Small intestine (tissue), 7 donors: ENCODE results near the gene CRAMP1. TPM values are rescaled to one million over a fixed set of nuclear protein-coding genes. Genes with fewer than 3 reads are reported as not detected.
"Not testable (repeated sequence)": the region's sequence is repeated elsewhere in the genome, so short reads cannot be mapped to it uniquely, and the experiment has no call there.

Source experiments
- DNase-seq, 2 donors: peaks; one replicate each; pipeline versions ENCODE4 v3.0.0 to v3.0.0-alpha.2; 2013
- FAIRE-seq: peaks from 2 replicates; lab custom pipeline; 2012; peaks lifted over from hg19 to GRCh38; lab: Jason Lieb, UNC
- H3K27ac ChIP-seq, 3 donors: one replicate each; pipeline ENCODE4 v1.5.1; 2013; ENCODE audit warnings: low read length in 2 of 3, mild to moderate bottlenecking in 2 of 3, control low read depth in 1 of 3, inconsistent platforms in 1 of 3, low read depth in 1 of 3, moderate library complexity in 1 of 3
- H3K27me3 ChIP-seq, 3 donors: one replicate each; pipeline ENCODE4 v1.6.1; 2013; ENCODE audit warnings: low read length in 3 of 3, inconsistent platforms in 1 of 3; ENCODE audit not compliant: control insufficient read depth in 3 of 3, insufficient read depth in 3 of 3
- H3K36me3 ChIP-seq, 3 donors: one replicate each; pipeline ENCODE4 v1.6.1; 2013; ENCODE audit warnings: low read length in 3 of 3, inconsistent platforms in 1 of 3, low read depth in 1 of 3, mild to moderate bottlenecking in 1 of 3, moderate library complexity in 1 of 3; ENCODE audit not compliant: control insufficient read depth in 3 of 3, insufficient read depth in 2 of 3
- H3K4me1 ChIP-seq, 3 donors: one replicate each; pipeline ENCODE4 v1.6.1; 2013; ENCODE audit warnings: low read length in 2 of 3, inconsistent platforms in 1 of 3, low read depth in 1 of 3, mild to moderate bottlenecking in 1 of 3, moderate library complexity in 1 of 3; ENCODE audit not compliant: control insufficient read depth in 3 of 3, insufficient read depth in 2 of 3
- H3K4me3 ChIP-seq, 3 donors: one replicate each; pipeline ENCODE4 v1.5.1; 2013; ENCODE audit warnings: low read length in 3 of 3, control low read depth in 1 of 3, inconsistent platforms in 1 of 3, low read depth in 1 of 3, mild to moderate bottlenecking in 1 of 3, moderate library complexity in 1 of 3
- H3K9me3 ChIP-seq, 2 donors: one replicate each; pipeline ENCODE4 v1.6.1; 2013; ENCODE audit warnings: low read depth in 1 of 2, low read length in 1 of 2; ENCODE audit not compliant: control insufficient read depth in 2 of 2, insufficient read depth in 1 of 2
- WGBS, 3 donors: extraction: QIAGEN DNeasy Blood & Tissue Kit; methylation state at CpG; one replicate each; pipeline ENCODE4 v1.1.7; 2013; 5-methylcytosine and 5-hydroxymethylcytosine counted together
- polyA plus RNA-seq, 4 donors: library from polyadenylated mRNA; stranded (reverse) in 3 of 4; unstranded in 1 of 4; fragments of 200-250 nt in 3 of 4; fragments of 120-200 nt in 1 of 4; gene quantifications; one replicate each; pipeline versions ENCODE4 v1.2.1 to v1.2.3, GENCODE V29; 2013
- donor health status: healthy with polysubstance abuse.
- donor health status: control.
- donor health status: control.
- donor health status: Bipolar disorder and iron deficiency.
- donor health status: healthy.

CRAMP1 gene
- polyA plus RNA-seq, 4 donors = 2.4 to 18.3 (median 8.3) TPM

GRCh38 chr16:1590366-1590765 is 21.8 kb upstream of the CRAMP1 start:
- Histone ChIP-seq H3K27me3 (no peaks in the 10 kb centered on the region), H3K4me1 (no peaks in the 10 kb centered on the region), H3K27ac (no peak overlapping the region), H3K36me3 (peaks cover 0 to 69% (median 0%) of the 10 kb centered on the region in 3 donors), H3K9me3 (no peaks in the 10 kb centered on the region), H3K4me3 (no peak overlapping the region)
- DNase-seq = no peak
- FAIRE-seq = no peak
- 91 to 95% (median 95%) methylated on average over 6 of the region's 6 CpGs for WGBS, 3 donors

- H3K27ac ChIP-seq = no peak overlapping the region
- FAIRE-seq (no peak), DNase-seq (no peak)
- peaks cover 0 to 66% (median 0%) of the 10 kb centered on the region in 3 donors for H3K36me3 ChIP-seq
- no peaks in the 10 kb centered on the region for H3K9me3 ChIP-seq
- no peak overlapping the region for H3K4me3 ChIP-seq
- H3K27me3 ChIP-seq = no peaks in the 10 kb centered on the region
- whole genome bisulfite sequencing, 3 donors = 91 to 93% (median 91%) methylated on average over 23 of the region's 23 CpGs
- no peaks in the 10 kb centered on the region for H3K4me1 ChIP-seq
Measured at GRCh38 chr16:1590930-1591705, 21.0 kb upstream of the CRAMP1 start.

GRCh38 chr16:1592446-1592845 is 19.7 kb upstream of the CRAMP1 start:
- peaks cover 0 to 66% (median 0%) of the 10 kb centered on the region in 3 donors for H3K36me3 ChIP-seq
- FAIRE-seq = no peak
- no peaks in the 10 kb centered on the region for H3K27me3 ChIP-seq
- no peak for DNase-seq
- no peaks in the 10 kb centered on the region for H3K9me3 ChIP-seq
- WGBS, 3 donors = 86 to 90% (median 87%) methylated on average over 14 to 16 of the region's 16 CpGs
- no peak overlapping the region for H3K4me3 ChIP-seq
- H3K4me1 ChIP-seq = no peaks in the 10 kb centered on the region
- no peak overlapping the region for H3K27ac ChIP-seq

- not testable (repeated sequence) for H3K4me3 ChIP-seq, FAIRE-seq, H3K27me3 ChIP-seq, H3K9me3 ChIP-seq, H3K4me1 ChIP-seq, DNase-seq, H3K27ac ChIP-seq
- 80 to 93% (median 86%) methylated on average over 5 of the region's 5 CpGs for WGBS, 3 donors
- peaks cover 0 to 45% (median 0%) of the 10 kb centered on the region in 3 donors for H3K36me3 ChIP-seq
Measured at GRCh38 chr16:1595511-1595910, 16.6 kb upstream of the CRAMP1 start.

GRCh38 chr16:1596516-1596915 is 15.6 kb upstream of the CRAMP1 start:
- DNase-seq = no peak
- no peak for FAIRE-seq
- 87 to 93% (median 90%) methylated on average over 12 of the region's 12 CpGs for WGBS, 3 donors
- Histone ChIP-seq H3K9me3 (no peaks in the 10 kb centered on the region), H3K27me3 (no peaks in the 10 kb centered on the region), H3K27ac (no peak overlapping the region), H3K36me3 (peaks cover 0 to 45% (median 0%) of the 10 kb centered on the region in 3 donors), H3K4me3 (no peak overlapping the region), H3K4me1 (no peaks in the 10 kb centered on the region)

GRCh38 chr16:1597154-1597553 is 15.0 kb upstream of the CRAMP1 start:
- Histone ChIP-seq H3K4me3 (no peak overlapping the region), H3K9me3 (no peaks in the 10 kb centered on the region), H3K27ac (no peak overlapping the region), H3K27me3 (no peaks in the 10 kb centered on the region), H3K36me3 (peaks cover 0 to 45% (median 0%) of the 10 kb centered on the region in 3 donors), H3K4me1 (no peaks in the 10 kb centered on the region)
- WGBS, 3 donors = 86 to 91% (median 89%) methylated on average over 13 of the region's 13 CpGs
- DNase-seq (no peak), FAIRE-seq (no peak)

- Histone ChIP-seq H3K9me3 (no peaks in the 10 kb centered on the region), H3K4me1 (no peaks in the 10 kb centered on the region), H3K27ac (no peak overlapping the region), H3K36me3 (peaks cover 0 to 42% (median 0%) of the 10 kb centered on the region in 3 donors), H3K27me3 (no peaks in the 10 kb centered on the region), H3K4me3 (no peak overlapping the region)
- DNase-seq = no peak
- WGBS, 3 donors = 90 to 93% (median 90%) methylated on average over 7 of the region's 7 CpGs
- FAIRE-seq = no peak
Measured at GRCh38 chr16:1601031-1601430, 11.1 kb upstream of the CRAMP1 start.

- Histone ChIP-seq H3K4me3 (no peak overlapping the region), H3K27me3 (no peaks in the 10 kb centered on the region), H3K9me3 (no peaks in the 10 kb centered on the region), H3K27ac (no peak overlapping the region), H3K4me1 (no peaks in the 10 kb centered on the region), H3K36me3 (peaks cover 0 to 42% (median 0%) of the 10 kb centered on the region in 3 donors)
- DNase-seq = no peak
- WGBS, 3 donors = 94 to 97% (median 94%) methylated on average over 6 of the region's 6 CpGs
- FAIRE-seq = no peak
Measured at GRCh38 chr16:1601489-1601888, 10.7 kb upstream of the CRAMP1 start.
